Measurements from ENCODE around the gene THSD7B.
A peak's percentile ranks its signal among the peaks of the same experiment; 100 is the strongest.
"Not testable (repeated sequence)": the region's sequence is repeated elsewhere in the genome, so short reads cannot be mapped to it uniquely, and the experiment has no call there.

The THSD7B gene

GRCh38 chr2:137316075-137316474, 550.7 kb downstream of the THSD7B start:
- no peaks in the 10 kb centered on the region for H3K9me3 ChIP-seq
- H3K4me2 ChIP-seq: no peak overlapping the region
- H3K4me1 ChIP-seq: no peaks in the 10 kb centered on the region
- no peak overlapping the region for H3K4me3 ChIP-seq
- TF ChIP-seq Cebpa-rat (IDR thresholded peaks at IDR 0.05): no peak
- no peaks in the 10 kb centered on the region for H3K36me3 ChIP-seq
- no peak overlapping the region for H3K27ac ChIP-seq
- no peaks in the 10 kb centered on the region for H4K20me1 ChIP-seq
- H3K27me3 ChIP-seq: no peaks in the 10 kb centered on the region
- H3K9ac ChIP-seq: no peak overlapping the region

- Histone ChIP-seq H3K4me1 (no peaks in the 10 kb centered on the region), H3K27ac (no peak overlapping the region), H3K9me3 (no peaks in the 10 kb centered on the region), H4K20me1 (no peaks in the 10 kb centered on the region), H3K4me3 (no peak overlapping the region), H3K4me2 (no peak overlapping the region), H3K27me3 (no peaks in the 10 kb centered on the region), H3K36me3 (no peaks in the 10 kb centered on the region), H3K9ac (no peak overlapping the region)
- no peak for TF ChIP-seq Cebpa-rat (IDR thresholded peaks at IDR 0.05)
Measured at GRCh38 chr2:137321566-137321965, 556.2 kb downstream of the THSD7B start.

GRCh38 chr2:137331562-137331961, 566.2 kb downstream of the THSD7B start:
- Histone ChIP-seq H3K4me1 (peaks cover 14% of the 10 kb centered on the region), H3K9me3 (peaks cover 18% of the 10 kb centered on the region)
- not testable (repeated sequence) for H3K9ac ChIP-seq, H3K4me2 ChIP-seq, H4K20me1 ChIP-seq, H3K27ac ChIP-seq, H3K4me3 ChIP-seq, H3K27me3 ChIP-seq, H3K36me3 ChIP-seq

- peak overlapping the region; percentile 27 for H3K4me2 ChIP-seq
- H3K27ac ChIP-seq: no peak overlapping the region
- no peaks in the 10 kb centered on the region for H4K20me1 ChIP-seq
- peaks cover 21% of the 10 kb centered on the region for H3K4me1 ChIP-seq
- peaks cover 18% of the 10 kb centered on the region for H3K9me3 ChIP-seq
- no peaks in the 10 kb centered on the region for H3K27me3 ChIP-seq
- no peaks in the 10 kb centered on the region for H3K36me3 ChIP-seq
- no peak for TF ChIP-seq Cebpa-rat (IDR thresholded peaks at IDR 0.05)
- no peak overlapping the region for H3K4me3 ChIP-seq
- no peak overlapping the region for H3K9ac ChIP-seq
Measured at GRCh38 chr2:137333386-137334165, 568.2 kb downstream of the THSD7B start.

GRCh38 chr2:137336067-137336466, 570.7 kb downstream of the THSD7B start:
- Histone ChIP-seq H3K4me3 (no peak overlapping the region), H3K27me3 (no peaks in the 10 kb centered on the region), H3K9ac (no peak overlapping the region), H3K4me1 (peaks cover 35% of the 10 kb centered on the region), H3K9me3 (peaks cover 4% of the 10 kb centered on the region; the same call in 1 of the 2 replicates), H3K27ac (no peak overlapping the region), H3K4me2 (no peak overlapping the region), H3K36me3 (no peaks in the 10 kb centered on the region), H4K20me1 (no peaks in the 10 kb centered on the region)
- no peak for TF ChIP-seq Cebpa-rat (IDR thresholded peaks at IDR 0.05)

GRCh38 chr2:137339051-137339450, 573.7 kb downstream of the THSD7B start:
- Histone ChIP-seq H3K27me3 (no peaks in the 10 kb centered on the region), H3K27ac (no peak overlapping the region), H3K9ac (no peak overlapping the region), H3K4me1 (peaks cover 22% of the 10 kb centered on the region), H3K4me2 (peak overlapping the region; percentile 51), H3K4me3 (no peak overlapping the region), H3K36me3 (no peaks in the 10 kb centered on the region), H3K9me3 (no peaks in the 10 kb centered on the region), H4K20me1 (no peaks in the 10 kb centered on the region)
- no peak for TF ChIP-seq Cebpa-rat (IDR thresholded peaks at IDR 0.05)

GRCh38 chr2:137345994-137346393, 580.6 kb downstream of the THSD7B start:
- H3K27ac ChIP-seq: no peak overlapping the region
- H3K4me2 ChIP-seq: no peak overlapping the region
- no peak overlapping the region for H3K4me3 ChIP-seq
- no peak overlapping the region for H3K9ac ChIP-seq
- TF ChIP-seq Cebpa-rat (IDR thresholded peaks at IDR 0.05): no peak
- no peaks in the 10 kb centered on the region for H4K20me1 ChIP-seq
- H3K36me3 ChIP-seq: no peaks in the 10 kb centered on the region
- no peaks in the 10 kb centered on the region for H3K27me3 ChIP-seq
- no peaks in the 10 kb centered on the region for H3K9me3 ChIP-seq
- H3K4me1 ChIP-seq: no peaks in the 10 kb centered on the region

GRCh38 chr2:137348301-137348700, 583.0 kb downstream of the THSD7B start:
- Histone ChIP-seq H3K4me2 (no peak overlapping the region), H3K4me1 (no peaks in the 10 kb centered on the region), H3K4me3 (no peak overlapping the region), H3K9ac (no peak overlapping the region), H3K27me3 (no peaks in the 10 kb centered on the region), H3K36me3 (no peaks in the 10 kb centered on the region), H4K20me1 (no peaks in the 10 kb centered on the region), H3K9me3 (no peaks in the 10 kb centered on the region), H3K27ac (no peak overlapping the region)
- TF ChIP-seq Cebpa-rat (IDR thresholded peaks at IDR 0.05): no peak

GRCh38 chr2:137357634-137358033, 592.3 kb downstream of the THSD7B start:
- Histone ChIP-seq H3K4me3 (no peak overlapping the region), H3K36me3 (no peaks in the 10 kb centered on the region), H3K4me1 (no peaks in the 10 kb centered on the region), H3K9ac (no peak overlapping the region), H3K27ac (no peak overlapping the region), H4K20me1 (no peaks in the 10 kb centered on the region), H3K4me2 (no peak overlapping the region), H3K27me3 (no peaks in the 10 kb centered on the region), H3K9me3 (peaks cover 11% of the 10 kb centered on the region)
- TF ChIP-seq Cebpa-rat (IDR thresholded peaks at IDR 0.05): no peak

- Histone ChIP-seq H3K27me3 (no peaks in the 10 kb centered on the region), H3K9ac (no peak overlapping the region), H3K9me3 (no peaks in the 10 kb centered on the region), H3K4me2 (no peak overlapping the region), H3K36me3 (no peaks in the 10 kb centered on the region), H3K4me1 (no peaks in the 10 kb centered on the region), H3K27ac (no peak overlapping the region), H4K20me1 (no peaks in the 10 kb centered on the region), H3K4me3 (no peak overlapping the region)
- TF ChIP-seq Cebpa-rat (IDR thresholded peaks at IDR 0.05): no peak
Measured at GRCh38 chr2:137367361-137367760, 602.0 kb downstream of the THSD7B start.

GRCh38 chr2:137369106-137369505, 603.8 kb downstream of the THSD7B start:
- no peak overlapping the region for H3K27ac ChIP-seq
- H3K36me3 ChIP-seq: no peaks in the 10 kb centered on the region
- no peaks in the 10 kb centered on the region for H3K9me3 ChIP-seq
- no peak for TF ChIP-seq Cebpa-rat (IDR thresholded peaks at IDR 0.05)
- H3K27me3 ChIP-seq: no peaks in the 10 kb centered on the region
- H4K20me1 ChIP-seq: no peaks in the 10 kb centered on the region
- H3K9ac ChIP-seq: no peak overlapping the region
- H3K4me2 ChIP-seq: no peak overlapping the region
- no peak overlapping the region for H3K4me3 ChIP-seq
- no peaks in the 10 kb centered on the region for H3K4me1 ChIP-seq
